ENCODE measurements around the gene SAGE1. TPM values are rescaled to one million over a fixed set of nuclear protein-coding genes. Genes with fewer than 3 reads are reported as not detected.
"Not testable (repeated sequence)": the region's sequence is repeated elsewhere in the genome, so short reads cannot be mapped to it uniquely, and the experiment has no call there.

The SAGE1 gene
- total RNA-seq, 1 experiment from 2014 or later: not detected

- not testable (repeated sequence) for H2BK20ac ChIP-seq (ENCODE audit: low read depth, low read length, poor library complexity, severe bottlenecking); H3K9ac ChIP-seq (ENCODE audit: extremely low read depth, insufficient read length, low read length); H2BK12ac ChIP-seq (ENCODE audit: insufficient read length, low read depth, low read length); H3K18ac ChIP-seq (ENCODE audit: insufficient read length, low read depth, low read length); H3K23me2 ChIP-seq (ENCODE audit: insufficient read length, low read depth, low read length, poor library complexity, severe bottlenecking); H3K36me3 Mint-ChIP-seq (ENCODE audit: insufficient read depth in 1 of 3, low read depth in 3 of 3); H3K79me2 ChIP-seq (ENCODE audit: insufficient read depth, low read length); H3K27ac ChIP-seq (ENCODE audit: insufficient read length, low read depth, low read length); H3K14ac ChIP-seq (ENCODE audit: insufficient read depth, low read length); H4K8ac ChIP-seq (replicated peaks; ENCODE audit: insufficient read length, low read depth, low read length); H4K5ac ChIP-seq (ENCODE audit: insufficient read length, low read depth, low read length); H3K4ac ChIP-seq (ENCODE audit: low read depth, low read length); H2BK15ac ChIP-seq (ENCODE audit: low read depth, low read length); H3K4me1 ChIP-seq (ENCODE audit: insufficient read depth, low read length); H3K79me1 ChIP-seq (ENCODE audit: insufficient read depth, low read depth, low read length, poor library complexity, severe bottlenecking); DNase-seq; H2BK5ac ChIP-seq (ENCODE audit: insufficient read length, low read length); H3K4me2 ChIP-seq (ENCODE audit: insufficient read depth, insufficient read length, low read length); H3K56ac ChIP-seq (ENCODE audit: insufficient read length, low read depth, low read length); H3K4me1 Mint-ChIP-seq; H2AFZ ChIP-seq (ENCODE audit: low read length); H3K27me3 ChIP-seq (ENCODE audit: insufficient read depth, low read length); H3K27me3 Mint-ChIP-seq (ENCODE audit: low read depth); H4K91ac ChIP-seq (ENCODE audit: insufficient read length, low read depth, low read length); H3K23ac ChIP-seq (ENCODE audit: insufficient read length, low read depth, low read length); H2AK5ac ChIP-seq (ENCODE audit: insufficient read length, low read length); H3K27ac Mint-ChIP-seq; H2BK120ac ChIP-seq (ENCODE audit: low read depth, low read length, poor library complexity, severe bottlenecking); H3T11ph ChIP-seq (ENCODE audit: low read length); H3K4me3 Mint-ChIP-seq; H4K20me1 ChIP-seq (ENCODE audit: control insufficient read depth, insufficient read depth, insufficient read length)
- H3K9me3 ChIP-seq (ENCODE audit: control insufficient read depth, low read depth, low read length): peaks cover 39% of the 10 kb centered on the region
- no CpG with 5 or more reads among the region's 15 CpGs for WGBS (ENCODE audit: extremely low coverage, insufficient read length, low lambda C conversion rate)
- H3K9me3 Mint-ChIP-seq: peaks cover 43 to 52% of the 10 kb centered on the region in 2 experiments
- peak; percentile 37; the same call in 2 of the 3 replicates for TF ChIP-seq CTCF (conservative IDR thresholded peaks at IDR 0.05)
These were observed 4.5 kb upstream of the SAGE1 start for GRCh38 chrX:135888976-135889375.
